OCI-LY3 (cell line): ENCODE results near the gene HOXD1.

Experiments used
- H2AFZ ChIP-seq: fragments of 200-600, 300-600 bp; shearing (Covaris generic); 2 replicates; pipeline ENCODE4 v1.6.0; 2014; ENCODE audit warnings: antibody characterized with exemption, low read depth, low read length
- H3K27ac ChIP-seq: fragments of 200-600, 300-600 bp; sonication (generic); 2 replicates; pipeline ENCODE4 v1.5.1; 2014; ENCODE audit warnings: mild to moderate bottlenecking, low read length, moderate library complexity, mixed read lengths
- H3K27me3 ChIP-seq: fragments of 200-600, 300-600 bp; sonication (generic); 2 replicates; pipeline ENCODE4 v1.6.1; 2014; ENCODE audit warnings: low read depth, low read length, mixed read lengths
- H3K36me3 ChIP-seq: fragments of 200-600, 300-600 bp; sonication (generic); replicated peaks from 2 replicates; pipeline ENCODE3; 2014; ENCODE audit warnings: low read depth, low read length, mixed read lengths
- H3K4me1 ChIP-seq: fragments of 300-600, 200-600 bp; sonication (generic); 2 replicates; pipeline ENCODE4 v1.6.1; 2014; ENCODE audit warnings: low read length, mixed read lengths
- H3K4me2 ChIP-seq: fragments of 200-600, 300-600 bp; sonication (generic); 2 replicates; pipeline ENCODE4 v1.6.1; 2014; ENCODE audit warnings: low read length, mixed read lengths
- H3K4me3 ChIP-seq: fragments of 300-600, 200-600 bp; sonication (generic); 2 replicates; pipeline ENCODE4 v1.5.1; 2014; ENCODE audit warnings: antibody characterized with exemption, mild to moderate bottlenecking, low read length, moderate library complexity
- H3K79me2 ChIP-seq: fragments of 300-600, 200-600 bp; shearing (Covaris generic); 2 replicates; pipeline ENCODE4 v1.6.1; 2014; ENCODE audit warnings: mild to moderate bottlenecking, low read length, mixed read lengths
- H3K9ac ChIP-seq: fragments of 300-600, 200-600 bp; shearing (Covaris generic); 2 replicates; pipeline ENCODE4 v1.6.0; 2014; ENCODE audit warnings: mild to moderate bottlenecking, low read length, moderate library complexity
- H3K9me3 ChIP-seq: fragments of 200-600, 300-600 bp; shearing (Covaris generic); 2 replicates; pipeline ENCODE4 v1.6.1; 2014; ENCODE audit warnings: low read length, mixed read lengths; ENCODE audit not compliant: insufficient read depth
- H4K20me1 ChIP-seq: fragments of 200-600, 300-600 bp; sonication (generic); 2 replicates; pipeline ENCODE4 v1.6.1; 2016; ENCODE audit warnings: low read length, mixed read lengths; ENCODE audit not compliant: insufficient read depth
- EZH2phosphoT487 ChIP-seq: fragments of 200-600 bp; shearing (Covaris generic); IDR thresholded peaks from 2 replicates; pipeline ENCODE4 v1.6.1; 2018; ENCODE audit warnings: antibody characterized with exemption, mixed run types, low read depth
- TF ChIP-seq, protein P1 (sequence below): fragments of 200-600, 300-600 bp; sonication (generic); IDR thresholded peaks from 2 replicates; pipeline ENCODE4 v1.5.1; 2014; ENCODE audit warnings: antibody characterized with exemption, low read length, low read depth

HOXD1 gene

GRCh38 chr2:176156807-176157498, 31.5 kb upstream of the HOXD1 start, which contains the start of gene HOXD3:
Gene HOXD3, plus strand, starts transcription at chr2:176157307. Its CDS starts 11,808 bp downstream, at chr2:176169115.
- H3K9ac ChIP-seq = no peak within 1 kb of the TSS
- no peaks in the 10 kb centered on the region for H3K36me3 ChIP-seq
- H2AFZ ChIP-seq = no peak within 1 kb of the TSS
- H3K4me1 ChIP-seq = no peaks in the 10 kb centered on the region
- no peaks in the 10 kb centered on the region for H3K27me3 ChIP-seq
- H3K4me3 ChIP-seq = no peak within 1 kb of the TSS
- H3K79me2 ChIP-seq = no peaks in the 10 kb centered on the region
- no peak for TF ChIP-seq EZH2phosphoT487
- TF ChIP-seq, protein P1, sequence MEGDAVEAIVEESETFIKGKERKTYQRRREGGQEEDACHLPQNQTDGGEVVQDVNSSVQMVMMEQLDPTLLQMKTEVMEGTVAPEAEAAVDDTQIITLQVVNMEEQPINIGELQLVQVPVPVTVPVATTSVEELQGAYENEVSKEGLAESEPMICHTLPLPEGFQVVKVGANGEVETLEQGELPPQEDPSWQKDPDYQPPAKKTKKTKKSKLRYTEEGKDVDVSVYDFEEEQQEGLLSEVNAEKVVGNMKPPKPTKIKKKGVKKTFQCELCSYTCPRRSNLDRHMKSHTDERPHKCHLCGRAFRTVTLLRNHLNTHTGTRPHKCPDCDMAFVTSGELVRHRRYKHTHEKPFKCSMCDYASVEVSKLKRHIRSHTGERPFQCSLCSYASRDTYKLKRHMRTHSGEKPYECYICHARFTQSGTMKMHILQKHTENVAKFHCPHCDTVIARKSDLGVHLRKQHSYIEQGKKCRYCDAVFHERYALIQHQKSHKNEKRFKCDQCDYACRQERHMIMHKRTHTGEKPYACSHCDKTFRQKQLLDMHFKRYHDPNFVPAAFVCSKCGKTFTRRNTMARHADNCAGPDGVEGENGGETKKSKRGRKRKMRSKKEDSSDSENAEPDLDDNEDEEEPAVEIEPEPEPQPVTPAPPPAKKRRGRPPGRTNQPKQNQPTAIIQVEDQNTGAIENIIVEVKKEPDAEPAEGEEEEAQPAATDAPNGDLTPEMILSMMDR = no peak
- no peaks in the 10 kb centered on the region for H3K9me3 ChIP-seq
- H3K27ac ChIP-seq = no peak within 1 kb of the TSS
- no peaks in the 10 kb centered on the region for H4K20me1 ChIP-seq
- H3K4me2 ChIP-seq = no peak within 1 kb of the TSS

DNA sequence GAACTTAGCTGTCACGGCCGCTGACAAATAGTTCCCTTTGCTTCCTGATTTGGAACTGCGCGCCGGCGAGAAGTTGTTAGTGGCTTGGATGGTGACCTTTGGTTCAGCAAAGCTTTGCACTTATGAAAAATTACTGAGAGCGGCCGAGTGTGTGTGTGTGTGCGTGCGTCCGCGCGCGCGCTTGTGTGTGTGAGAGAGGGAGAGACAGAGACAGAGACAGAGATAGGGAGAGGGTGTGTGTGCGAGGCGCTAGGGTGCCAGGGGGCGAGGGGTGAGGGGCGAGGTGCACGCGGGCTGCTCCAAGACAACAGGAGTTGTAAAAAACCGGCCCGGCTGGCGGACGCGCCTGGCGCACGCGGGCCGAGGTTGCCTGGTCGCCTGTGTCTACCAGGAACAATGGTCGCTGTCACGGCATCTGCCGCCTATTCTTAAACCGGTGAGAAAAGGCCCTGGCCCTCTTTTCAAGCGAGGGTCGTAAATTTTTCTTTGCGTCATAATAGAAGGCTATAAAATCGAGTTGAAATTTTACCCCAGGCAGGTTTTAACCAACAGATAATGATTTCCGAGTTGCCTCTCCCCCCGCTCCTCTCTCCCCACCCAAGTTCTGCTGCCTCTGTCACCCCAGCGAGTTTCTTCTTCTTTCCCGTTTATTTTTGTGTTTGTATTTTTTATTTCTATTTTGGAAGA, 30.8 kb upstream of the HOXD1 start:
- H3K27ac ChIP-seq = no peak overlapping the region
- H3K27me3 ChIP-seq = no peaks in the 10 kb centered on the region
- H3K9ac ChIP-seq = no peak overlapping the region
- H3K79me2 ChIP-seq = no peaks in the 10 kb centered on the region
- H3K9me3 ChIP-seq = no peaks in the 10 kb centered on the region
- H3K4me2 ChIP-seq = no peak overlapping the region
- H3K4me3 ChIP-seq = no peak overlapping the region
- H3K36me3 ChIP-seq = no peaks in the 10 kb centered on the region
- H4K20me1 ChIP-seq = no peaks in the 10 kb centered on the region
- no peaks in the 10 kb centered on the region for H3K4me1 ChIP-seq
- TF ChIP-seq, protein P1 = no peak
- TF ChIP-seq EZH2phosphoT487 = no peak
- H2AFZ ChIP-seq = no peak overlapping the region

- Histone ChIP-seq H3K27me3 (no peaks in the 10 kb centered on the region), H3K4me3 (no peak overlapping the region), H3K27ac (no peak overlapping the region), H3K9me3 (no peaks in the 10 kb centered on the region), H3K36me3 (no peaks in the 10 kb centered on the region), H4K20me1 (no peaks in the 10 kb centered on the region), H3K4me1 (no peaks in the 10 kb centered on the region), H3K4me2 (no peak overlapping the region), H3K9ac (no peak overlapping the region), H3K79me2 (no peaks in the 10 kb centered on the region), H2AFZ (no peak overlapping the region)
- no peak for TF ChIP-seq EZH2phosphoT487
- TF ChIP-seq, protein P1 = no peak
Observed at GRCh38 chr2:176158186-176158591, 30.3 kb upstream of the HOXD1 start.

DNA sequence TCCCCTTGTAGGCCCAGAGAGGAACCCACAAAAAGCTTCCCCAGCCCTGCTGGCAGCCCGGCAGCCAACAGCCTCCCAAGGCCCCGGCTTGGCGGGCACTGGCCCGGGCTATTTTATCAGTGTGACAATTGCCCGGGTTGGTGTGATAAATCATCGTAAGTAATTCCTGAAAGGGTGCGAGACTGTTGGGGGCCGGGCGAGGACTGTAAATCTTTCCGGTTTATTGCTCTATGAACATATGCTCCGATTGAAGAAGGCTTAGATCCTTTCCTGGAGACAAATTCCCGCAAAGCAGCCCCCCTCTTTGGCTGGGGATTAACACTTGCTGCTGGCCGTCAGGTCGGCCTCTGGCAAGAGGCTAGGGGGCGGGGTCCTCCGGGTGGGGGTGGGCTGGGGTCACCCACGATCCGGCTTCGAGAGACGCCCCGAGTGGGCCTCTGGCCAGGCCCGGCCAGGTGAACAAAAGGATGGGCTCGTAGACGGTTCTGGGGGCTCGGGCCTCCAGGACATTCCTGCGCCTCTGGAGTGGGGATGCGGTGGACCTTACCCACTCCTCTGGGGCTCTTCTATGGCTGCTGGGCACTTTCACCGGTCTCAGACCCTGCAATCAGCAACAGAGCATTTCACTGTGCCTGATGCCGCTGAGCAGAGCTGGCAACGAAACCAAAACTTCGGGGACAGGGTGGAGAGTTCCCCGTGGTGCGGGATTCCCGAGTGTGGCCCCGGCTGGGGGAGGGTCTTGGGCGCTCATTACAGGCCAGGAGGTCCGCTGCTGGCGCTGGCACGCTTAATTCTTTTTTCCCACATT, 29.4 kb upstream of the HOXD1 start:
- Histone ChIP-seq H4K20me1 (no peaks in the 10 kb centered on the region), H3K9ac (no peak overlapping the region), H3K9me3 (no peaks in the 10 kb centered on the region), H3K4me3 (no peak overlapping the region), H3K36me3 (no peaks in the 10 kb centered on the region), H2AFZ (no peak overlapping the region), H3K27ac (no peak overlapping the region), H3K27me3 (no peaks in the 10 kb centered on the region), H3K4me2 (no peak overlapping the region), H3K4me1 (no peaks in the 10 kb centered on the region), H3K79me2 (no peaks in the 10 kb centered on the region)
- TF ChIP-seq, protein P1 = no peak
- no peak for TF ChIP-seq EZH2phosphoT487
